Heart left ventricle (tissue), 13 donors: Measurements from ENCODE around the gene SMIM5.

Experiments
- CTCF ChIP-seq, 12 donors: fragments of 200-600 bp; sonication (generic) in 4 of 12; IDR thresholded peaks; one replicate each; pipeline versions ENCODE4 v1.5.0 to v1.8.0; 2018 to 2022; ENCODE audit warnings: antibody characterized with exemption in 12 of 12, mild to moderate bottlenecking in 5 of 12
- POLR2A ChIP-seq, 2 donors: fragments of 450-650 bp; IDR thresholded peaks; one replicate each; pipeline ENCODE4 v1.6.1; 2017; ENCODE audit warnings: antibody characterized with exemption in 2 of 2, mild to moderate bottlenecking in 2 of 2, moderate library complexity in 2 of 2
- donor health status: ischemic (EF 13 %, LVEDD 7.1; RV severe dilation, severe dysfunction).
- donor health status: DM: no; HTN: yes; CAD: no.
- donor health status: DM: no; HTN: no; CAD: no.
- donor health status: ischemic (EF 25% LVEDD 6.9; RV normal size, moderate dysfunction).
- donor health status: ischemic (EF 25% LVEDD 5.7; RV mildly dilated, moderate dysfunction).
- donor health status: ischemic (EF 35%, LVEDD 5.7; RV mildly dilated, moderate dysfunction).
- donor health status: nonischemic (EF 11% LVEDD 7.7; RV severe dilation, severe dysfunction).
- donor health status: DM: yes; HTN: yes; CAD: no.
- donor health status: PGD.
- donor health status: ischemic (EF 29% LVEDD 5.4; RV normal size, mild dysfunction).
- donor health status: nonischemic (EF 23%, LVEDD 6.1; RV moderate dilation, normal function).

DNA sequence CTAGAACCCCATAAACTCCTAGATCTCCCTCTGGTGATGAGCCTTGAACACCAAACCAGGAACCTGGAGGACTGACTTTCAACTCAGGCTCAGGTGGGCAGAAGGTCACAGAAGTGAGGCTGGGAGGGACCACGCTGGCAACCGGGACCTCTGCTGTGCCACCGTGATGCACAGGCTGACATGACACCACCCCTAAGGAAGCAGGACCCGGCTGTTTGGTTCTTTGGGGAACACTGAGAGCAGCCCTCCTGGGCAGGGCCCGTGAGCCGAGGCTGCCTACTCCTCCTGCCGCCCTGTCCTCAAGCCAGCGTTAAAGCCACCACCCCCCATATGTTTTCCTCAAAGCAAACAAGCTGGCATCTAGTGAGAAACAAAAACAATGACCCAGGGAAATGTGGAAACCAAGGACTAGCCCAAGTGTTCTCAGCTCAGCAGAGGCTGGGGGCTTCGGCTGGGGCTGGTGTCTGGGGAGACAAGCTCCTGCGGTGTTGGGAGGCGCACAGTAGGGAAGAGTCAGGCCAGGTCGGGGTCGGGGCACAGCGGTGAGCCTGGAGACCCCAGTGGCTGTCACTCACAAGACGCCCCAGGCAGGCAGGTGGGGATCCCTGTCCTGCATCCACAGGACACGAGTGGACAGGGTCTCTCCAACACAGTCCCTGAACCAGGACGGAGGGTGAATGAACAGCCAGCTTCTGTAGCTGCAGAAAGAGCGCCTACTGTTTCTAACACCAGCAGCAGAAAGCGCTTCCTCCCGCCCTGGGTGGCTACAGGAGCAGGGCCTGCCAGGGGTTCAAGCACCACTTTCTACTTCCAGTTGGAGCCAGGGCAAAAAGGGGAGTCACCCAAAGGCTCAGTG lies 1.7 kb downstream of the SMIM5 start:
- TF ChIP-seq CTCF (IDR thresholded peaks at IDR 0.05) = no peak
- TF ChIP-seq POLR2A (IDR thresholded peaks at IDR 0.05) = no peak
